ENCODE measurements around the gene C15orf39. TPM values are rescaled to one million over a fixed set of nuclear protein-coding genes. Genes with fewer than 3 reads are reported as not detected.

C15orf39 gene
- total RNA-seq, 1 donor from 2014 or later: 0.31 TPM

DNA sequence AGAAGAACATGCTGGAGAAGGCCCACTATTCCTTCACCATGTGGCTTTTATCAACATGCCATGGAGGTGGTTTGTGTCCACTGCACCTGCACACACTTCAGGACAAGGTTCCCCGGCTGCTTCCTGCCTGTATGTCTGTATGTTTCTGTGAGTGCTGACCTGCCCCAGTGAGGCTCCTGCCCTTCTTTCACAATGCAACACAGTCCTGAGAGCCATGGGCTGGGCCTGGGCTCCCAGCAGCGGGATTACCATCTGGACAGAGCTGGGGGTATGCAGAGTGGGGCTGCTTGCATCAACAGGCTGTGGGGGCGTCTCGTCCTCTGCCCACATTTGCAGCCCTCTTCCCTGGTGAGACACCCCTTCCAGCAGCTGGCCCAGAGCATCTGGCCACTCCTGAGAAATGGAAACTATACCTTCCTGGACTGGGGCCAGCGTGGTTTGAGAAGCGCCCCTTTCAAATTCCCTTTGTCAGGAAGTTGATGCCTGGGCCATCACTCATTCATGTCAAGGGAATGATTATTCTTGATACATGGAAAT, 29.3 kb upstream of the C15orf39 start:
- no peak for DNase-seq

DNA sequence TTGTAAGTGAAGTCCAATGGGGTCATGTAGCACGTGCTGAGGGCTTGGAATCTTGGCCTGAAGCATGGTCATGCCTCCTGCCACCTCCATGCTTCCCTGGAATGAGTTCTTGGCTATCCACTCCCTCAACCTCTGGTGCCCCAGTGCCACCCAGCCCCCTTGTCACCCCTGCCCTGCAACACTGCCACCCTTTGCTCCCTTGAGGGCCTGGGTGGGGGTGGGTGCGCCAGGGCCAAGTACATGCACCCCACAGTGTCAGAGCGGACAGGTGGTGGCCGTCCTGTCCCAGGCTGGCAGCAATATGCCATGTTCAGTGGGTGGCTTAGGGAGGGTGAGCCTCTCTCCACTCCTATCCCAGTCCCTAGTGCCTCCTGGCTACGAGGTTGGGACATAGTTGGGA, 27.6 kb upstream of the C15orf39 start:
- no peak for DNase-seq

- no peak for DNase-seq
Observed at GRCh38 chr15:75174729-75175128, 27.0 kb upstream of the C15orf39 start.

- no peak for DNase-seq
Observed at GRCh38 chr15:75176396-75176761, 25.3 kb upstream of the C15orf39 start.

- DNase-seq: no peak
Observed at GRCh38 chr15:75177360-75178071, 24.2 kb upstream of the C15orf39 start.

DNA sequence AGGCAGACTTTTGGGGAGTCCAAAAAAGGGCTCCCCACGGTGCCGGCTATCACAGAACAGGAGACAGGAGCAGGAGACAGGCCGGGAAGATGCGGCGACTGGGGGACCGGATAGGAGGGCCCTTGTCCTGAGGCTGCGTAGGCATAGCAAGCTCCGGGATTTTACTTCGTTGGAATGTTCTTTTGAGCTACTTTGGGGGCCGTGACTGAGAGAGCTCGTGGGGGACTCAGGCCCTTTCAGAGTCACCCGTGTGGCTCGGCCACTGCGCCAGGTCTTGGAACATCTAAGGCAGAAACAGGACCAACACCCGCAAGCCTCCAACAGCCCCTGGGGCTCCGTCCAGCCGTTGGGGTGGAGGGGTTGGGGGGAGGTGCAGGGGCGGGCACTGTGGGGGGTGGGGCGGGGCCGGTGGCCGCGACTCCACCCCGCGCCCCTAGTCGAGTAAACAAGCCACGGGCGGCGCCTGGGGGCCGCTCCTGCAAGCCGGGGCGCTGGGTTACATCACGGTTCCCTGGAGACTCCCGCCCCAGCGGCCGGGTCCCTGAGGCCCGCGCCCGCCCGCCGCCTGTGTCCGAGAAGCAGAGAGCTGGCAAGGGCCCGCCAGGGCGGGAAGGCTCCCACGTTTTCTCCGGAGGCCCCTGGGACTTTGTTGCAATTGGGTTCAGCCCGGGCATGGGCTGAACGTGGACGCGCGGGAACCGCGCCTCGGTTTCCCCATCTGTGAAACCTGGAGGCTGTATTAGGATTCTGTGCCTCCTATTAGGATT, 23.3 kb upstream of the C15orf39 start:
- no peak for DNase-seq

DNA sequence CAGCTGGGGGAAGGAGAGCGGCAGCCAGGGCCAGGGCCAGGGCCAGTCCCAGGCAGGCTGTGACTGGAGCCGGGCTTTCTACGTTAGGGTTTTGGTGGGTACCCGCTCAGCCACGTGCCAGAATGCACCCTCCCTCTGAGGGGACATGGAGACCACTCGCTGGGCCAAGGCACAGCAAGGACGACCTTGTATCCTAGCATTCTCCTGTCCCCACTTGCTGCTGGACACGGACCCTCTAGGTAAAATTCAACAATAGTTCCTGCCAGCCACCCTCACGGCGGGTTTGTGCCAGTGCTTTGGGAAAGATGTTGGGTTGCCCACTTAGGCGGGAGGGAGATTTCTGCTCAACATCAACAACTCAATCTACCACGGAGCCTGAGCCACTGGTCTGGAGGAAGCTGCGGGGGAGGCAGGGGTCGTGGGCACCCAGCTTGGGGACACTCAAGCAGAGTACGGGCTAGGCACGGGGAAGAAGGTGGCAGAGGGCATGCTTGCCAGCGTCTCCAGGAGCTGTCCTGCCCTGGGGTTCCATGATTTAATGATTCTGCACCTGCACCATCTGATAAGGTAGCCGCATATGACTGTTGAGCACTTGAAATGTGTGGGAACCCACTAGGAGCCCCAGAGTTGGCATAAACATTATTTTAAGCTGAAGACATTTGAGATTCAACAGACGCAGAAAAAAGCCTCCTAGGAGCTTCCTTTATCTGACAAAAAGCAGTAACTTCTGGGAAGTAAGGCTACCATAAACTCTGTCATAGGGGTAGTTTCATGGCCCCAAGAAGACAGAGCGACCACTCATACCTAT, 22.5 kb upstream of the C15orf39 start:
- DNase-seq: no peak

GRCh38 chr15:75179746-75180140, 21.9 kb upstream of the C15orf39 start:
- DNase-seq: no peak

DNA sequence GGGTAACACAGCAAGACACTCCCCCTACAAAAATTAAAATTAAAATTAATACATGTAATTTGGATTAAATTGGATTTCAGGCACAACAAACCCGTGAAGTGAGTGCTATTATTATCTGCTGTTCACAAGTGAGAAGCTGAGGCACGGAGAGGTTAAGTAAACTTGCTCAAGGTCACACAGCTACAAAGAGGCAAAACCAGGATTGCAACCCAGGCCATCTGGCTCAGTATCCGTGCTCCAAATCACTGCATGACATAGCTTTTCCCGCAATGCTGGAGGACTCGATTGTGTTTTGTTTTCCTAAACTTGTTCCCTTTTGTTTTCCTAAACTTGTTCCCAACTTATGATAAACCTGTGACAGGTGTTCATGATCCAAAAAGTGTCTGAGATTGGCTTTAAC, 19.9 kb upstream of the C15orf39 start:
- no peak for DNase-seq

- no peak for DNase-seq
Observed at GRCh38 chr15:75182187-75183131, 19.2 kb upstream of the C15orf39 start.

GRCh38 chr15:75185271-75186029, 16.2 kb upstream of the C15orf39 start:
- DNase-seq: no peak

DNA sequence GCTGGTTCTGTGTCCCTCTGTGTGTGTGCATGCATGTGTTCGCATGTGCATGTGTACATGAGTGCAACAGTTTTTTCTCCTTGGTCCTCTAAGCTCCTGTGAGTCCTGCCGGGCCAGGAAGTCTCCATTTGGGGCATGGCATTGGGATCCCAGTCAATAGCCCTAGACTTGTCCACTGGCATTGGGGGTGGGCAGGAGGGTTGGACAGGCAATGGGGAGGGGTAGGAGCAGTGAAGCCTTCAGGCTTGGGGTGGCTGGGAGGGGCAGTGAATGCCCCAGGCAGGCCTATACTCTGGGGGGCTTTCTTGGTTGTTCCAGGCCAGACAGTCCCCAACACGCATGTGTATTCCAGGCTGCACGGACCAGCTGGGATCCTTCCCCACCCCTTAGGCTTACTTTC, 15.6 kb upstream of the C15orf39 start:
- DNase-seq: no peak

DNA sequence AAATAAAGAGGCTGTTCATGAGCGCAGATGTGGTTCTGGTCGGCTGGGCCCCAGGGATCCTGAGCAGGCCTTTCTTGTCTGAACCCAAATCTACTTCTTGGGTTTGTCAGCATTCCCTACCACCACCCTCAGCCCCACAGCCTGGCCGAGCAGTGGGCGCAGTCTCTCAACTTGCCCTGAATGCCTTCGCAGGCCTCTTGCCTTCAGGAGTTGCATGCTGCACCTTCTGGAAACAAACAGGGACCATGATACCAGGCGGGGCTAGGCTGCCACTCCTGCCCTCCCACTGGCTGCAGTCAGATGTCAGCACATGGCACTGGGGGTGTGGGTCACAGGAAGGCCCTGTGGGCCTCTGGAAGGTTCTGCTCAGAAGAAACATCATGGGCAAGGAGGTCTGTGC, 13.2 kb upstream of the C15orf39 start:
- no peak for DNase-seq

GRCh38 chr15:75191235-75191634, 10.4 kb upstream of the C15orf39 start:
- DNase-seq: no peak

DNA sequence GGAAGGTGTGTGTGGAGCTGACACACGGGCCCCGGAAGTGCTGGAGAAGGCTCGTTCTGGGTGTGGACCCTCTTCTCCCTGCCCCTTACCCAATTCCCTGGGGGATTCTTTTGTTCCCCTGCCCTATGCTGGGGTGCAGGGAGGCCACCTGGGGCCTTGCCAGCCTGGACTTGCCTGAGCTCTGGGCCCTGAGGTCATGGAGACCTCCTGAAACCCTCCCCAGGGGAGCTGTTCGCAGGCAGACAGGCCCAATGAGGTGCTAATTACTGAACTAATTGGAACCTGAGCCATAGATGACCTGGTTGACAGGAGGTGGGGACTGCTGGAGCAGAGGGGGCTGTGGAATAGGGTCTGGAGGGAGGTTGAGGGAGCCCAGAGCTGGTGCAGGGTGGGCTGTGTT, 9.4 kb upstream of the C15orf39 start:
- DNase-seq: no peak

- DNase-seq: no peak
Observed at GRCh38 chr15:75193272-75193671, 8.4 kb upstream of the C15orf39 start.

- DNase-seq: no peak
Observed at GRCh38 chr15:75193976-75194375, 7.7 kb upstream of the C15orf39 start.

GRCh38 chr15:75194397-75194796, 7.3 kb upstream of the C15orf39 start:
- no peak for DNase-seq

DNA sequence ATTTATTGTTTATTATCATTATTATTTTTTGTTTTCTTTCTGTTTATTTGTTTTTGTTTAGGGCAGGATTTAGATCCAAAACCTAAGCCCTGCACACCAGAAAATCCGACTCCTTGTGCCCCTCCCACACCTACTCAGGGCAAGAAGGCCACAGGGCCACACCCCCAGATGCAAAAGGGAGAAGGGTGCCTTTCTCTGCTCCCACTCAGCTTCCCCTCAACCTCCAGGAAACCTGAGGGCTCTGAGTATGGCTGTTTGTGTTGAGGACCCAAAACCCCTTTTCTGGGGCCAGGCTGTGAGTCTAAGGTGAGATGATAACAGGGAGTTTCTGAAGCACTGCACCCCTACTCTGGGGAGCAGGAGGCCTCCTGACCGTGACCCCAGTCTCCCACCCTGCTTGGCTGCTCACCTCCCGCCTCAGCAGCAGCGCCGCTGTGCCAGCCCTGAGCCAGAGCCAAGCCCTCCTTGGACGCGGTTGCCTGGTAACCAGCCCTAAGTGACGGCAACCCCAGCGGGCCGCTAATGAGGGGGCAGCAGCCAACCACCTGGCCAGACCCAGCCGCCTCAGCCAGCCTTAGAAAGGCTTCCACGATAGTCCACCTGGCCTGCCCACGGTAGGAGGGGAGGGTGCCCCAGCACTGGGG, 6.4 kb upstream of the C15orf39 start:
- DNase-seq: no peak

GRCh38 chr15:75195766-75196241, 5.9 kb upstream of the C15orf39 start:
- no peak for DNase-seq

Data from occipital lobe (tissue), 2 donors.